Prostate gland (tissue), 2 donors: ENCODE results near the gene MORC1.

ENCODE experiments used
- CTCF ChIP-seq, 4 experiments: fragments of 200-600 bp in 2 of 4; fragments of 450-650 bp in 2 of 4; sonication (generic) in 2 of 4; IDR thresholded peaks; 1 replicate in 3 of 4; 2 replicates in 1 of 4; pipeline ENCODE4 v1.5.1; 2016 to 2019; ENCODE audit warnings: antibody characterized with exemption in 4 of 4, mild to moderate bottlenecking in 2 of 4, moderate library complexity in 2 of 4
- POLR2AphosphoS5 ChIP-seq: sonication (generic); formaldehyde crosslinking; IDR thresholded peaks from one replicate; pipeline ENCODE4 v1.6.1; 2017; ENCODE audit warnings: antibody characterized with exemption

GRCh38 chr3:109026821-109027220 is 91.1 kb downstream of the MORC1 start:
- TF ChIP-seq CTCF (IDR thresholded peaks at IDR 0.05) (no peak), POLR2AphosphoS5 (no peak)
